Measurements from ENCODE around the gene RBM43. TPM values are rescaled to one million over a fixed set of nuclear protein-coding genes. Genes with fewer than 3 reads are reported as not detected.

Gene RBM43
- total RNA-seq, 1 experiment from 2014 or later = 1.8 TPM

- no peak overlapping the region for H2BK20ac ChIP-seq (ENCODE audit: low read depth, low read length, poor library complexity, severe bottlenecking)
- no peak overlapping the region for H3T11ph ChIP-seq (ENCODE audit: low read length)
- H4K91ac ChIP-seq (ENCODE audit: insufficient read length, low read depth, low read length) = no peak overlapping the region
- no peaks in the 10 kb centered on the region for H3K23me2 ChIP-seq (ENCODE audit: insufficient read length, low read depth, low read length, poor library complexity, severe bottlenecking)
- Mint-ChIP-seq H3K9me3 (no peaks in the 10 kb centered on the region), H3K4me3 (no peak overlapping the region), H3K27me3 (ENCODE audit: low read depth) (no peaks in the 10 kb centered on the region), H3K27ac (no peak overlapping the region), H3K36me3 (ENCODE audit: insufficient read depth in 1 of 3, low read depth in 3 of 3) (no peaks in the 10 kb centered on the region; a peak in 1 of 7 replicates), H3K4me1 (peaks cover 3 to 4% of the 10 kb centered on the region in 2 experiments; a peak in 1 of 4 replicates)
- H4K20me1 ChIP-seq (ENCODE audit: control insufficient read depth, insufficient read depth, insufficient read length) = no peaks in the 10 kb centered on the region
- no peaks in the 10 kb centered on the region for H3K79me1 ChIP-seq (ENCODE audit: insufficient read depth, low read depth, low read length, poor library complexity, severe bottlenecking)
- H3K9me3 ChIP-seq (ENCODE audit: control insufficient read depth, low read depth, low read length) = no peaks in the 10 kb centered on the region
- H3K56ac ChIP-seq (ENCODE audit: insufficient read length, low read depth, low read length) = no peak overlapping the region
- H2AFZ ChIP-seq (ENCODE audit: low read length) = no peak overlapping the region
- H4K5ac ChIP-seq (ENCODE audit: insufficient read length, low read depth, low read length) = no peak overlapping the region
- no peak overlapping the region for H3K4me2 ChIP-seq (ENCODE audit: insufficient read depth, insufficient read length, low read length)
- no peak overlapping the region for H2BK120ac ChIP-seq (ENCODE audit: low read depth, low read length, poor library complexity, severe bottlenecking)
- H3K27me3 ChIP-seq (ENCODE audit: insufficient read depth, low read length) = no peaks in the 10 kb centered on the region
- H2BK15ac ChIP-seq (ENCODE audit: low read depth, low read length) = no peak overlapping the region
- WGBS (ENCODE audit: extremely low coverage, insufficient read length, low lambda C conversion rate) = no CpG with 5 or more reads among the region's 1 CpG
- no peak overlapping the region for H2AK5ac ChIP-seq (ENCODE audit: insufficient read length, low read length)
- H2BK12ac ChIP-seq (ENCODE audit: insufficient read length, low read depth, low read length) = no peak overlapping the region
- H3K9ac ChIP-seq (ENCODE audit: extremely low read depth, insufficient read length, low read length) = no peak overlapping the region
- no peaks in the 10 kb centered on the region for H3K79me2 ChIP-seq (ENCODE audit: insufficient read depth, low read length)
- DNase-seq = no peak
- no peaks in the 10 kb centered on the region for H3K4me1 ChIP-seq (ENCODE audit: insufficient read depth, low read length)
- no peak overlapping the region for H2BK5ac ChIP-seq (ENCODE audit: insufficient read length, low read length)
- H3K4ac ChIP-seq (ENCODE audit: low read depth, low read length) = no peak overlapping the region
- TF ChIP-seq, protein P1, sequence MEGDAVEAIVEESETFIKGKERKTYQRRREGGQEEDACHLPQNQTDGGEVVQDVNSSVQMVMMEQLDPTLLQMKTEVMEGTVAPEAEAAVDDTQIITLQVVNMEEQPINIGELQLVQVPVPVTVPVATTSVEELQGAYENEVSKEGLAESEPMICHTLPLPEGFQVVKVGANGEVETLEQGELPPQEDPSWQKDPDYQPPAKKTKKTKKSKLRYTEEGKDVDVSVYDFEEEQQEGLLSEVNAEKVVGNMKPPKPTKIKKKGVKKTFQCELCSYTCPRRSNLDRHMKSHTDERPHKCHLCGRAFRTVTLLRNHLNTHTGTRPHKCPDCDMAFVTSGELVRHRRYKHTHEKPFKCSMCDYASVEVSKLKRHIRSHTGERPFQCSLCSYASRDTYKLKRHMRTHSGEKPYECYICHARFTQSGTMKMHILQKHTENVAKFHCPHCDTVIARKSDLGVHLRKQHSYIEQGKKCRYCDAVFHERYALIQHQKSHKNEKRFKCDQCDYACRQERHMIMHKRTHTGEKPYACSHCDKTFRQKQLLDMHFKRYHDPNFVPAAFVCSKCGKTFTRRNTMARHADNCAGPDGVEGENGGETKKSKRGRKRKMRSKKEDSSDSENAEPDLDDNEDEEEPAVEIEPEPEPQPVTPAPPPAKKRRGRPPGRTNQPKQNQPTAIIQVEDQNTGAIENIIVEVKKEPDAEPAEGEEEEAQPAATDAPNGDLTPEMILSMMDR (conservative IDR thresholded peaks at IDR 0.05) = no peak
- no peak overlapping the region for H3K14ac ChIP-seq (ENCODE audit: insufficient read depth, low read length)
- H3K27ac ChIP-seq (ENCODE audit: insufficient read length, low read depth, low read length) = no peak overlapping the region
- H3K18ac ChIP-seq (ENCODE audit: insufficient read length, low read depth, low read length) = no peak overlapping the region
- no peak overlapping the region for H3K23ac ChIP-seq (ENCODE audit: insufficient read length, low read depth, low read length)
- no peak overlapping the region for H4K8ac ChIP-seq (replicated peaks; ENCODE audit: insufficient read length, low read depth, low read length)
Measured at GRCh38 chr2:151277067-151277466, 15.4 kb upstream of the RBM43 start.
